ENCODE results near the gene GNB1. TPM values are rescaled to one million over a fixed set of nuclear protein-coding genes. Genes with fewer than 3 reads are reported as not detected.

GNB1 gene
- total and polyA plus RNA-seq, 12 donors, result 64.9 to 228 (median 168) TPM

DNA sequence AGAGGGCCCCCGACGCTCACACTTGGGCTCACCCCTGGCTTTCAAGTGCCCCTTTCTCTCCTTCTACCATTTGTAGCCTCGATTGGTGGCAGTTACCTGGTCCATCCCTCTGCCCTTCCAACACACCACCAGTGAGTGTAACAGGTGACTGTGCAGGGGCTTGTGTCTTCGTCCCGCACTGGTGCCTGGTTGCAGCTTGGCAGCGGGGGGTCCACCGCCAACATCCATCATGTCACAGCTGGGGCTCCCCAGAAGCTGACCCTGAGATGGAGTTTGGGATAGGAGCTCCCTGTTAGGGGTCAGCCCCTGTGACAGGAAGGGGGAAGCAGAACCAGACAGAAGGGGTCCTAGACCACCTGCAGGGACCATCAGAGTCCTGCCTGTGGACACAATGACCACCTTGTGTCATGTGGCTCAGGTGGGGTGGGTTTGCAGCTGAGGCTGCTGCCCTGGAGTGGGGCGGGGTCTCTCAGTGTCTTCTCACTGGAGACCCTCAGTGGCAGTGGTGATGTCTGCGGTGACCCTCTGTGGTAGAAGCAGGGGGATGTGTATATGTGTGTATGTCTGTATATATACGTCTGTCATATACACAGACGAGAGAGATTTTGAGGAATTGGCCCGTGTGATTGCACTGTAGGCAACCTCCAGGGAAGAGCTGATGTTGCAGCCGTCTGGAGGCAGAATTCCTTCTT is 20.6 kb upstream of the GNB1 start:
- Histone ChIP-seq H3K36me3 (no peaks in the 10 kb centered on the region), H3K4me1 (peaks cover 4 to 30% (median 22%) of the 10 kb centered on the region in 9 donors), H3K27me3 (no peaks in the 10 kb centered on the region), H3K27ac (no peak overlapping the region), H3K9me3 (no peaks in the 10 kb centered on the region), H3K4me3 (no peak overlapping the region)
- 88 to 91% methylated on average over 13 of the region's 13 CpGs for WGBS, 2 donors
- DNase-seq (no peak), ATAC-seq (no peak)
- TF ChIP-seq, protein P1, sequence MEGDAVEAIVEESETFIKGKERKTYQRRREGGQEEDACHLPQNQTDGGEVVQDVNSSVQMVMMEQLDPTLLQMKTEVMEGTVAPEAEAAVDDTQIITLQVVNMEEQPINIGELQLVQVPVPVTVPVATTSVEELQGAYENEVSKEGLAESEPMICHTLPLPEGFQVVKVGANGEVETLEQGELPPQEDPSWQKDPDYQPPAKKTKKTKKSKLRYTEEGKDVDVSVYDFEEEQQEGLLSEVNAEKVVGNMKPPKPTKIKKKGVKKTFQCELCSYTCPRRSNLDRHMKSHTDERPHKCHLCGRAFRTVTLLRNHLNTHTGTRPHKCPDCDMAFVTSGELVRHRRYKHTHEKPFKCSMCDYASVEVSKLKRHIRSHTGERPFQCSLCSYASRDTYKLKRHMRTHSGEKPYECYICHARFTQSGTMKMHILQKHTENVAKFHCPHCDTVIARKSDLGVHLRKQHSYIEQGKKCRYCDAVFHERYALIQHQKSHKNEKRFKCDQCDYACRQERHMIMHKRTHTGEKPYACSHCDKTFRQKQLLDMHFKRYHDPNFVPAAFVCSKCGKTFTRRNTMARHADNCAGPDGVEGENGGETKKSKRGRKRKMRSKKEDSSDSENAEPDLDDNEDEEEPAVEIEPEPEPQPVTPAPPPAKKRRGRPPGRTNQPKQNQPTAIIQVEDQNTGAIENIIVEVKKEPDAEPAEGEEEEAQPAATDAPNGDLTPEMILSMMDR (IDR thresholded peaks at IDR 0.05), result no peak
- intact Hi-C loops (cut with DNase I), result no loop called here

DNA sequence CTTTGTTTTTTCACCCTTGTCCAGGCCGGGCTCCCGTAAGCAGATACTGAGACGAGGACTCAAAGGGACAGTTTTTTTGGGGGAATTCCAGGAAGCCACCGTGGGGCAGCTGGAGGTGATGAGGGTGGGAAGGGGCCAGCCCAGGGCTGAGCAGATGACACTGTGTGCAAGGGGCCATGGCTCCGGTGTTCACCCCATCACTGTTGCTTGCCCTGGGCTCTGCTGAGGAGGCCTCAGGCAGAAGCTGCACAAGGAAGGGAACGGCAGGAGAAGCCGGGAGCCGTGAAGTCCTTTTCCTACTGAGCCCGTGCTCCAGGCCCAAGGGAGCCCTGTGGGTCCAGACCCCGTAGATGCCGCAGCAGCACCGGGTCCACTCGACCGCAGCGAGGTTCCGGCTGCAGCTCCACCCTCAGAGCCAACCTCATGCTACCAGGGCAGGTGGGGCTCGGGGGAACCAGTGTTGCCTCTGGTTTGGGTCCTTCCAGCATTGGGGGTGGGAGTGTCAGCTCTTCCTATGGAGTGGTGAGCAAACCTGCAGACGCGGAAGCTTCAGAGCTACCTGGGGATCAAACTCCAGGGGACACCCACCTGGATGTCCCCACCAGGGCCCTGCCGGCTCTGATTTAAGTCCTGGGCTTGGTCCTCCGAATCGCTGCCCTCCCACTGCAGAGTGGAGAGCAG is 19.9 kb upstream of the GNB1 start:
- Histone ChIP-seq H3K9me3 (no peaks in the 10 kb centered on the region), H3K4me1 (peaks cover 4 to 37% (median 24%) of the 10 kb centered on the region in 9 donors), H3K27ac (no peak overlapping the region), H3K36me3 (no peaks in the 10 kb centered on the region), H3K4me3 (no peak overlapping the region), H3K27me3 (no peaks in the 10 kb centered on the region)
- DNase-seq (no peak), ATAC-seq (no peak)
- intact Hi-C loops (cut with DNase I), result no loop called here
- 94% methylated on average over 22 of the region's 22 CpGs for WGBS, 2 donors
- TF ChIP-seq, protein P1 (IDR thresholded peaks at IDR 0.05), result no peak

DNA sequence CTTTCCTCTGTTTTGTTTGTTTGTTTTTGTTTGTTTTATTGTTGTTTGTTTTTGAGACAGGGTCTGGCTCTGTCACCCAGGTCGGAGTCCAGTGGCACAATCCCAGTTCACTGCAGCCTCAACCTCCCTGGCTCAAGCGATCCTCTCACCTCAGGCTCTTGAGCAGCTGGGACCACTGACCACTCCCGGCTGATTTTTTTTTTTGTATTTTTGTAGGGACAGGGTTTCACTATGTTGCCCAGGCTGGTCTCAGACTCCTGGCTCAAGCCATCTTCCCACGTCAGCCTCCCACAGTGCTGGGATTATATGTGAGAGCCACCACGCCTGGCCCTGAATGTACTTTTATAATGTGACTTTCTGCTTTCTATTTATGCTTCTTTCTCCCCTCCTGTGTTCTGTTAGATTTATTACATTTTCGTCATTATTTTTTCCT is 19.2 kb upstream of the GNB1 start:
- H3K4me3 ChIP-seq, result peak overlapping the region in 8 of 10 donors; percentile 41 to 88 (median 72)
- intact Hi-C loops (cut with DNase I), result no loop called here
- no peaks in the 10 kb centered on the region for H3K27me3 ChIP-seq
- H3K9me3 ChIP-seq, result no peaks in the 10 kb centered on the region
- TF ChIP-seq, protein P1 (IDR thresholded peaks at IDR 0.05), result no peak
- peak overlapping the region in 6 of 10 donors; percentile 88 to 95 (median 92) for H3K27ac ChIP-seq
- H3K4me1 ChIP-seq, result peaks cover 4 to 38% (median 24%) of the 10 kb centered on the region in 9 donors
- DNase-seq (no peak), ATAC-seq (no peak)
- H3K36me3 ChIP-seq, result no peaks in the 10 kb centered on the region
- WGBS, 2 donors, result 89 to 94% methylated on average over 6 of the region's 6 CpGs

DNA sequence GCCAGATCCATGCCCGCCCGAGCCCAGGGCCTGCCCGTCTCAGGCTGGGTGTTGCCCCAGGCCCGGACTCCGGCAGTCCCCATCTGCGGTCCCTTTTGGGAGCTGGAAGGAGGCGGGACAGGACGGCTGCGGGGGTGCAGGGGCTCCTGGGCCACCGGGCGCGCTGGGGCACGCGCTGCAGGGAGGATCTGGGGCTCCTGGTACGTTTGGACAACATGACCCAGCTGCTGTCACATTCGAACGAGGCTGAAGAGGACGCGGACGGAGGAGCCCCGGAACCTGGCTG is 17.6 kb upstream of the GNB1 start:
- Histone ChIP-seq H3K4me1 (peaks cover 4 to 38% (median 24%) of the 10 kb centered on the region in 9 donors), H3K9me3 (no peaks in the 10 kb centered on the region), H3K36me3 (no peaks in the 10 kb centered on the region), H3K27me3 (no peaks in the 10 kb centered on the region), H3K27ac (peak overlapping the region; percentile 68 to 95 (median 90)), H3K4me3 (peak overlapping the region; percentile 42 to 88 (median 72))
- TF ChIP-seq, protein P1 (IDR thresholded peaks at IDR 0.05), result no peak
- intact Hi-C loops (cut with DNase I), result loop anchor here in 7 of 10 donors (5.0 to 10.0 kb wide), 5 partner anchors 51 to 151 kb away; partner anchors contain the start of gene NADK (in 4 of the 7)
- ATAC-seq (peak in 6 of 8 donors; percentile 0 to 18 (median 6)), DNase-seq (no peak)
- WGBS, 2 donors, result 7 to 9% methylated on average over 21 of the region's 21 CpGs

Measured in heart right ventricle (tissue), 16 donors.